ENCODE measurements around the gene SIGLEC14.

DNA sequence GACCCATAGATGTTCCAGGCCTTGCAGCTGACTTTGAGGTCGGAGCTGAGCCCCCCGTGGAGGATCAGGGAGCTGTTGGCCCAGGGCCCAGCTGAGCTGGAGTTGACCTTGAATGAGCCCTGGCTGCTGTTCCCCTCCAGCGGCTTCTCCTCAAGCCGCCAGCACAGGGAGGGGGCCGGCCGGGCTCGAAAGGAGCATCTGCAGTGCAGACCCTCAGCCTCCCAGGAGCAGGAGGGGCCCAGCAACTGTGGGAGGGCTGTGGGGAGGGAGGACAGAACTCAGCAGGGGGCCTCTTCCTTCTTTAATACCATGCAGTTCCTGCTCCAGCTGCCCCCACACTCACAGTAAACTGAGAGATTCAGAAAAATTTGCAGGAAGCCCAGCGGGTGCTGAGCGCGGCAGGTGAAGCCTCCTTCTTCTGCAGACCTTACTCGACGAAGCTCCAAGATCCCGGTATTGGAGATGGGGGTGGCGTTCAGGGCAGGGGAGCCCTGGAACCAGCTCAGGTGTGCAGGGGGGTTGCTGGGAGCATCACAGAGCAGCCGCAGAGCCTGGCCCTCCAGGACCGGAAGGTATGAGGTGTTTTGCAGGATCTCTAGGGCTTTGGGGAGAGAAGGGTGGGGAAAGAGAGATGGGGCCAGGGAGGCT is 19.0 kb downstream of the SIGLEC14 start:
- TF ChIP-seq, protein P1, sequence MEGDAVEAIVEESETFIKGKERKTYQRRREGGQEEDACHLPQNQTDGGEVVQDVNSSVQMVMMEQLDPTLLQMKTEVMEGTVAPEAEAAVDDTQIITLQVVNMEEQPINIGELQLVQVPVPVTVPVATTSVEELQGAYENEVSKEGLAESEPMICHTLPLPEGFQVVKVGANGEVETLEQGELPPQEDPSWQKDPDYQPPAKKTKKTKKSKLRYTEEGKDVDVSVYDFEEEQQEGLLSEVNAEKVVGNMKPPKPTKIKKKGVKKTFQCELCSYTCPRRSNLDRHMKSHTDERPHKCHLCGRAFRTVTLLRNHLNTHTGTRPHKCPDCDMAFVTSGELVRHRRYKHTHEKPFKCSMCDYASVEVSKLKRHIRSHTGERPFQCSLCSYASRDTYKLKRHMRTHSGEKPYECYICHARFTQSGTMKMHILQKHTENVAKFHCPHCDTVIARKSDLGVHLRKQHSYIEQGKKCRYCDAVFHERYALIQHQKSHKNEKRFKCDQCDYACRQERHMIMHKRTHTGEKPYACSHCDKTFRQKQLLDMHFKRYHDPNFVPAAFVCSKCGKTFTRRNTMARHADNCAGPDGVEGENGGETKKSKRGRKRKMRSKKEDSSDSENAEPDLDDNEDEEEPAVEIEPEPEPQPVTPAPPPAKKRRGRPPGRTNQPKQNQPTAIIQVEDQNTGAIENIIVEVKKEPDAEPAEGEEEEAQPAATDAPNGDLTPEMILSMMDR (IDR thresholded peaks at IDR 0.05): no peak
- no peak for TF ChIP-seq POLR2A (IDR thresholded peaks at IDR 0.05)
